GM18505 (cell line): ENCODE results near the gene DAZAP1.
A peak's percentile ranks its signal among the peaks of the same experiment; 100 is the strongest.

Experiments used
- ATAC-seq: cut with Tn5 transposase; IDR thresholded peaks from one replicate; pipeline ENCODE4 v1.9.1; 2021; ENCODE audit not compliant: unreplicated experiment
- POLR2A ChIP-seq: IDR thresholded peaks from 4 replicates; pipeline ENCODE4 v1.6.1; 2011; ENCODE audit warnings: borderline replicate concordance; ENCODE audit not compliant: insufficient read depth, insufficient read length; ENCODE audit errors: extremely low read depth

The DAZAP1 gene

GRCh38 chr19:1408300-1409203, 1.2 kb downstream of the DAZAP1 start:
- peak; percentile 22 for TF ChIP-seq POLR2A
- ATAC-seq = no peak

- TF ChIP-seq POLR2A = no peak
- ATAC-seq = no peak
Observed at GRCh38 chr19:1409204-1410005, 2.0 kb downstream of the DAZAP1 start.

- TF ChIP-seq POLR2A = no peak
Observed at GRCh38 chr19:1410136-1410786, 2.9 kb downstream of the DAZAP1 start.

GRCh38 chr19:1410789-1411188, 3.4 kb downstream of the DAZAP1 start:
- TF ChIP-seq POLR2A = no peak
- ATAC-seq = no peak

More at GRCh38 chr19:1410136-1410786, 2.9 kb downstream of the DAZAP1 start:
- ATAC-seq = no peak

GRCh38 chr19:1411255-1412191, 4.1 kb downstream of the DAZAP1 start:
- no peak for ATAC-seq

GRCh38 chr19:1412323-1412923, 5.0 kb downstream of the DAZAP1 start:
- no peak for ATAC-seq
- TF ChIP-seq POLR2A = no peak

More at GRCh38 chr19:1411255-1412191, 4.1 kb downstream of the DAZAP1 start:
- no peak for TF ChIP-seq POLR2A

- no peak for ATAC-seq
- no peak for TF ChIP-seq POLR2A
Observed at GRCh38 chr19:1412995-1413800, 5.8 kb downstream of the DAZAP1 start.

GRCh38 chr19:1416014-1416841, 8.8 kb downstream of the DAZAP1 start:
- TF ChIP-seq POLR2A = no peak
- ATAC-seq = no peak

- no peak for ATAC-seq
- TF ChIP-seq POLR2A = no peak
Observed at GRCh38 chr19:1417145-1417544, 9.8 kb downstream of the DAZAP1 start.

- TF ChIP-seq POLR2A = no peak
- no peak for ATAC-seq
Observed at GRCh38 chr19:1417681-1418495, 10.5 kb downstream of the DAZAP1 start.
